Measurements from ENCODE around the gene ZC3H8. TPM values are rescaled to one million over a fixed set of nuclear protein-coding genes. Genes with fewer than 3 reads are reported as not detected.
"Not testable (repeated sequence)": the region's sequence is repeated elsewhere in the genome, so short reads cannot be mapped to it uniquely, and the experiment has no call there.

Gene ZC3H8
- total RNA-seq, 1 donor from 2014 or later, result 0.11 TPM

- TF ChIP-seq CTCF (IDR thresholded peaks at IDR 0.05), result no peak
- Histone ChIP-seq H3K4me3 (no peak overlapping the region), H3K9me3 (no peaks in the 10 kb centered on the region), H3K27ac (no peak overlapping the region), H3K36me3 (peaks cover 0 to 4% of the 10 kb centered on the region in 2 donors), H3K27me3 (no peaks in the 10 kb centered on the region), H3K4me1 (no peaks in the 10 kb centered on the region)
- intact Hi-C loops (cut with DNase I), result no loop called here
- DNase-seq (ENCODE audit: low spot score in 2 of 2), result no peak
These were observed 34.0 kb downstream of the ZC3H8 start for GRCh38 chr2:112220831-112221230.

DNA sequence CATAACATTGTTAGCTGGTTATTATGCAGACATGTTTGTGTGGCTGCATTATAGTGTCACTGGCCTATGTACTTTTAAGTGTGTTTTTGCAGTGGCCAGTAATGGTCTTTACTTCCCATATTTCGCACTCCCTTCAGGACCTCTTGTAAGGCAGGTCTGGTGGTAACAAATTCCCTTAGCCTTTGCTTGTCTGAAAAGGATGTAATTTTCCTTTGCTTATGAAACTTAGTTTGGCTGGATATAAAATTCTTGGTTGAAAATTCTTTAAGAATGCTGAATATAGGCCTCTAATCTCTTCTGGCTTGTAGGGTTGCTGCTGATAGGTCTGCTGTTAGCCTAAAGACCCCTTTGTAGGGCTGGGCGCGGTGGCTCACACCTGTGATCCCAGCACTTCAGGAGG is 34.7 kb downstream of the ZC3H8 start:
- no peak for DNase-seq (ENCODE audit: low spot score in 2 of 2)
- Histone ChIP-seq H3K9me3 (no peaks in the 10 kb centered on the region), H3K27ac (no peak overlapping the region), H3K4me3 (no peak overlapping the region), H3K4me1 (no peaks in the 10 kb centered on the region), H3K27me3 (no peaks in the 10 kb centered on the region), H3K36me3 (peaks cover 0 to 4% of the 10 kb centered on the region in 2 donors)
- no peak for TF ChIP-seq CTCF (IDR thresholded peaks at IDR 0.05)
- intact Hi-C loops (cut with DNase I), result no loop called here

DNA sequence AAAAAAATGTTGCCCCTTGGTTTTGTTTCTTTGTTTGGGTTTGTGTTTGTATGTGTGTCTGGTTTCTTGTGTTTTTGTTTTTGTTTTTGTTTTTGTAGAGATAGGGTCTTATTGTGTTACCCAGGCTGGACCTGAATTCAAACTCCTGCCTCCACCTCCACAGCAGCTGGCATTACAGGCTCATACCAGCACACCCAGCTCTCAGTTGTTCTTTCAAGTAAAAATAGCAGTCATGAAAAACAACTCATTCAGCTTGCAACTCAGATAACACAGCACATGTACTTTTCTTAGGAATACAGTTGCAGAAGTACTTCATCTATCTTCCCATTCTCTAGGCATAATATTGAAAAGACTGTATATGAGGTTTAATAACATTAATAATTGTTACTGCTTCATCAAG is 37.0 kb downstream of the ZC3H8 start:
- no peak for DNase-seq (ENCODE audit: low spot score in 2 of 2)
- intact Hi-C loops (cut with DNase I), result no loop called here

GRCh38 chr2:112216167-112216566 is 38.7 kb downstream of the ZC3H8 start:
- Histone ChIP-seq H3K36me3 (peaks cover 4 to 9% of the 10 kb centered on the region in 2 donors), H3K4me3 (no peak overlapping the region), H3K4me1 (no peaks in the 10 kb centered on the region), H3K9me3 (no peaks in the 10 kb centered on the region), H3K27me3 (no peaks in the 10 kb centered on the region), H3K27ac (no peak overlapping the region)
- no peak for DNase-seq (ENCODE audit: low spot score in 2 of 2)
- intact Hi-C loops (cut with DNase I), result no loop called here
- no peak for TF ChIP-seq CTCF (IDR thresholded peaks at IDR 0.05)

More for the DNA sequence above, 37.0 kb downstream of the ZC3H8 start:
- Histone ChIP-seq H3K27ac (no peak overlapping the region), H3K36me3 (peaks cover 4% of the 10 kb centered on the region in 2 donors), H3K4me3 (no peak overlapping the region), H3K9me3 (no peaks in the 10 kb centered on the region), H3K4me1 (no peaks in the 10 kb centered on the region), H3K27me3 (no peaks in the 10 kb centered on the region)
- TF ChIP-seq CTCF (IDR thresholded peaks at IDR 0.05), result no peak

- H3K4me1 ChIP-seq; DNase-seq (ENCODE audit: low spot score in 2 of 2); H3K27me3 ChIP-seq; intact Hi-C loops (cut with DNase I); H3K36me3 ChIP-seq; H3K9me3 ChIP-seq; H3K4me3 ChIP-seq; H3K27ac ChIP-seq: not testable (repeated sequence)
These were observed 46.9 kb downstream of the ZC3H8 start for GRCh38 chr2:112207905-112208304.

DNA sequence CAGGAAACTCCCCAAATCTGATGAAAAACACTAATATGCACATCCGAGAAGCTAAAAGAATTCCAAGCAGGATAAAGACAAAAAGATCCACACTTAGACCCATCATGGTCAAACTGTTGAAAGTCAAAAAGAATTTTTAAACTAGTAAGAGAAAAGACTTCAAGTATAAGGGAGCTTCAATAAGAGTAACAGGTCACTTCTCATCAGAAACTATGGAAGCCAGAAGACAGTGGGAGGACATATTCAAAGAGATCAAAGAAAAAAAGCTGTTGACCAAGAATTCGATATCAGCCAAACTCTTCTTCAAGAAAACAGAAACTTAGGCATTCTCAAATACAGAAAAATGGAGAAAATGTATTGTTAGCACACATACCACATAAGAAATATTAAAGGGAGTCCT is 50.4 kb downstream of the ZC3H8 start:
- no peak for DNase-seq (ENCODE audit: low spot score in 2 of 2)
- Histone ChIP-seq H3K36me3 (no peaks in the 10 kb centered on the region), H3K9me3 (peaks cover 3 to 7% of the 10 kb centered on the region in 2 donors), H3K4me1 (no peaks in the 10 kb centered on the region), H3K27ac (no peak overlapping the region), H3K4me3 (no peak overlapping the region), H3K27me3 (no peaks in the 10 kb centered on the region)
- no peak for TF ChIP-seq CTCF (IDR thresholded peaks at IDR 0.05)
- intact Hi-C loops (cut with DNase I), result no loop called here

Measured in ascending aorta (tissue), 2 donors.